Testis (tissue), 3 donors: ENCODE results near the gene KCTD5. TPM values are rescaled to one million over a fixed set of nuclear protein-coding genes. Genes with fewer than 3 reads are reported as not detected.

ENCODE experiments used
- DNase-seq: peaks from one replicate; pipeline ENCODE4 v3.0.0-alpha.2; 2019
- H3K27ac ChIP-seq, 2 donors: fragments of 200-600 bp; sonication (generic); one replicate each; pipeline ENCODE4 v1.5.1; 2019
- H3K27me3 ChIP-seq: fragments of 200-600 bp; sonication (generic); one replicate; pipeline ENCODE4 v1.5.1; 2019
- H3K36me3 ChIP-seq: fragments of 200-600 bp; sonication (generic); one replicate; pipeline ENCODE4 v1.5.1; 2017; ENCODE audit warnings: low read depth; ENCODE audit errors: missing control alignments
- H3K4me1 ChIP-seq: fragments of 200-600 bp; sonication (generic); one replicate; pipeline ENCODE4 v1.5.1; 2019
- H3K4me3 ChIP-seq, 2 donors: fragments of 200-600 bp; sonication (generic); one replicate each; pipeline ENCODE4 v1.5.1; 2017 to 2019
- H3K9me3 ChIP-seq: fragments of 200-600 bp; sonication (generic); one replicate; pipeline ENCODE4 v1.5.1; 2017
- POLR2A ChIP-seq: fragments of 450-650 bp; IDR thresholded peaks from one replicate; pipeline ENCODE4 v1.6.1; 2017; ENCODE audit warnings: antibody characterized with exemption, mild to moderate bottlenecking, moderate library complexity
- WGBS, 2 donors: methylation state at CpG; one replicate each; pipeline ENCODE4 v1.1.5; 2018; 5-methylcytosine and 5-hydroxymethylcytosine counted together
- intact Hi-C: fragments of 100-400 bp; cut with DNase I; formaldehyde crosslinking; loops from one replicate; pipeline ENCODE4 v1.15.1; 2023; ENCODE audit warnings: low total_unique reads
- polyA plus RNA-seq: library from polyadenylated mRNA; stranded (reverse); fragments of 350-450 nt; fragmentation: Illumina TruSeq; extraction: RNeasy Lipid Tissue Mini Kit (QIAGEN cat#74804); gene quantifications from one replicate; pipeline ENCODE4 v1.2.3, GENCODE V29; 2014; ENCODE audit warnings: low read depth, low replicate concordance; ENCODE audit not compliant: insufficient read depth
- total RNA-seq, 2 donors: library from RNA; depleted of rRNA; stranded (reverse); fragments of >200 nt; gene quantifications; one replicate each; pipeline ENCODE4 v1.2.3, GENCODE V29; 2016
- TF ChIP-seq, protein P1 (sequence below), 3 experiments: fragments of 450-650 bp in 2 of 3; fragments of 200-600 bp in 1 of 3; sonication (generic) in 1 of 3; IDR thresholded peaks; one replicate each; pipeline ENCODE4 v1.5.1; 2016 to 2019; ENCODE audit warnings: antibody characterized with exemption in 3 of 3, mild to moderate bottlenecking in 2 of 3, moderate library complexity in 1 of 3

KCTD5 gene
- total and polyA plus RNA-seq, 3 donors from 2014 or later, result 33.3 to 72.2 (median 63.9) TPM

DNA sequence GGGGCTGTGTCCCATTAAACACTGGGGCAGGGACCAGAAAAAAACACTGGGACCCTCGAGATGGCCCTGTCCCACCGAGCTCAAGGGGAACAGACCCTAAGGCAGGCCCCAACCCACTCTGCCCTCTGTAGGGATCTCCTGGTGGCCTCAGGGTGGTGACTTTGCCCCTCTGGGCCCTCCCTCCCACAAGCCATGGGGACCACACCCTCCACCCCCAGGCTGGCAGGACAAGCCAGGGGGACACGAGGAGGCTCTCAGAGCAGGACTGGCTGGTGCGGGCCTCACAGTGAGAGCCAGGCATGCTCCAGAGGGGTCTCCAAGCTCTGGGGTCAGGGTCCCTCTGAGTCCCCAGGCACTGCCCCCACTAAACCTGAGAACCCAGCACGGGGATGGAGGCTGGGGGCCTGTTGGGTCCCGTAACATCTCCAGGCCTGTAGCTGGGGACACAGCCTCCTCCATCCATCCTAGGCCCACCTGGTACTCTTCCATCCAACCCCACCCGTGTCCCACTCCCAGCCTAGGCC is 55.6 kb downstream of the KCTD5 start:
- Histone ChIP-seq H3K27me3 (no peaks in the 10 kb centered on the region), H3K36me3 (no peaks in the 10 kb centered on the region), H3K4me3 (no peak overlapping the region), H3K4me1 (no peaks in the 10 kb centered on the region), H3K9me3 (no peaks in the 10 kb centered on the region), H3K27ac (no peak overlapping the region)
- intact Hi-C loops, result no loop called here
- DNase-seq, result no peak
- WGBS, 2 donors, result 62 to 83% methylated on average over 6 to 7 of the region's 7 CpGs
- TF ChIP-seq, protein P1, sequence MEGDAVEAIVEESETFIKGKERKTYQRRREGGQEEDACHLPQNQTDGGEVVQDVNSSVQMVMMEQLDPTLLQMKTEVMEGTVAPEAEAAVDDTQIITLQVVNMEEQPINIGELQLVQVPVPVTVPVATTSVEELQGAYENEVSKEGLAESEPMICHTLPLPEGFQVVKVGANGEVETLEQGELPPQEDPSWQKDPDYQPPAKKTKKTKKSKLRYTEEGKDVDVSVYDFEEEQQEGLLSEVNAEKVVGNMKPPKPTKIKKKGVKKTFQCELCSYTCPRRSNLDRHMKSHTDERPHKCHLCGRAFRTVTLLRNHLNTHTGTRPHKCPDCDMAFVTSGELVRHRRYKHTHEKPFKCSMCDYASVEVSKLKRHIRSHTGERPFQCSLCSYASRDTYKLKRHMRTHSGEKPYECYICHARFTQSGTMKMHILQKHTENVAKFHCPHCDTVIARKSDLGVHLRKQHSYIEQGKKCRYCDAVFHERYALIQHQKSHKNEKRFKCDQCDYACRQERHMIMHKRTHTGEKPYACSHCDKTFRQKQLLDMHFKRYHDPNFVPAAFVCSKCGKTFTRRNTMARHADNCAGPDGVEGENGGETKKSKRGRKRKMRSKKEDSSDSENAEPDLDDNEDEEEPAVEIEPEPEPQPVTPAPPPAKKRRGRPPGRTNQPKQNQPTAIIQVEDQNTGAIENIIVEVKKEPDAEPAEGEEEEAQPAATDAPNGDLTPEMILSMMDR (IDR thresholded peaks at IDR 0.05), result no peak
- no peak for TF ChIP-seq POLR2A

DNA sequence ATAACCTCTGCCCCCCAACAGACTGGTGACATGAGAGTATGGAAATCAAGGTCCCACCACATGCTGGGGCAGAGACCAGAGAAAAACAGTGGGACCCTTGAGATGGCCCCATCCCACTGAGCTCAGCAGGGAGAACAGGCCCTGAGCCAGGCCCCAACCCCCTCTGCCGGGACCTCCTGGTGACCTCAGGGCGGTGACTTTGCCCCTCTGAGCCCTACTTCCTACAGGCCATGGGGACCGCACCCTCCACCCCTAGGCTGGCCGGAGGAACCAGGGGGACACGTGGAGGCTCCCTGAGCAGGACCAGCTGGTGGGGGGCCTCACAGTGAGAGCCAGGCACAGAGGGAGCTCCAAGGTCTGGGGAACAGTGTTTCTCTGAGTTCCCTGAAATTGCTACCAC is 56.3 kb downstream of the KCTD5 start:
- intact Hi-C loops, result no loop called here
- H3K27me3 ChIP-seq, result no peaks in the 10 kb centered on the region
- no peak overlapping the region for H3K4me3 ChIP-seq
- no peaks in the 10 kb centered on the region for H3K36me3 ChIP-seq
- H3K9me3 ChIP-seq, result no peaks in the 10 kb centered on the region
- H3K4me1 ChIP-seq, result no peaks in the 10 kb centered on the region
- no peak for DNase-seq
- no peak overlapping the region for H3K27ac ChIP-seq
- WGBS, 2 donors, result 87% methylated on average over 5 of the region's 5 CpGs; no CpG with 5 or more reads in 1 of the 2 donors
- TF ChIP-seq POLR2A, result no peak
- TF ChIP-seq, protein P1 (IDR thresholded peaks at IDR 0.05), result no peak

DNA sequence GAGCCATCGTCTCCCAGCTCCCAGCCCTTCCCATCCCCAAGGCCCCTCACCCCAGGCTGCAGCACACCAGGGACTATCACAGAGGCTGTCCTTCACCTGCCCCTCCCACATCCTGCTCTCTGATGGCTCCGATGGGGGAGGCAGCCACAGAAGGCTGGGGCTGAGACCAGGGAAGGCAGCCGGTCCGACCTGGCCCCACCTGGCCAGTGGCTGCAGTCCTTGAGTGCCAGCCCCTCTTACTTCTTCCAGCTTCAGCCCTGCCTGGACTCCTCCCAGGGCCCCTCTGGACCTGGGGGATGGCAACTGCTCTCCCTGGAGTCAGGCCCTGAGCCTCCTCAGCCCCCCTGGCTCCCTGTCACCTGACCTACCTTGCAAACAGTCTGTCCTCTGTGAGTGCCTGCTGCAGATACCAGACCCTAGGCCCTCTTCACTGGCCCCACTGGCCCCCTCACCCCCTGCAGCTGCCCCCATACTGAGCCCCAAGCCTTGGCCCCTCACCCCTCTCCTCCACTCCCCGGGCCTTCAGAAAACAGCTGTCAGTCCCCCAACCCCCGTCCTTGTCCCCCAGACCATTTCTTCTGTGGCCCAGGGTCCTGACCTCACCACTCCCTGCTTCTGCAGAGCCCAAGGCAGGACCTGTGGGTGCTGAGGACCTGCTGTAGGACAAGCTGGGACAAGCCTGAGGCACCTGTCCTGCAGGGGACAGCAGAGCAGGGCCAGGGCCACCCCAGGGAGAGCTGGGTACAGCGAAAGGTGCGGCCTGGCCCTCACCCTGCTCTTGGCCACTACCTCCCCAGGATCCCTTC is 57.5 kb downstream of the KCTD5 start:
- H3K4me1 ChIP-seq, result no peaks in the 10 kb centered on the region
- 57 to 68% methylated on average over 8 of the region's 8 CpGs for WGBS, 2 donors
- no peak overlapping the region for H3K4me3 ChIP-seq
- intact Hi-C loops, result no loop called here
- no peaks in the 10 kb centered on the region for H3K9me3 ChIP-seq
- DNase-seq, result no peak
- no peaks in the 10 kb centered on the region for H3K36me3 ChIP-seq
- no peaks in the 10 kb centered on the region for H3K27me3 ChIP-seq
- TF ChIP-seq, protein P1 (IDR thresholded peaks at IDR 0.05), result no peak
- no peak for TF ChIP-seq POLR2A
- H3K27ac ChIP-seq, result no peak overlapping the region

DNA sequence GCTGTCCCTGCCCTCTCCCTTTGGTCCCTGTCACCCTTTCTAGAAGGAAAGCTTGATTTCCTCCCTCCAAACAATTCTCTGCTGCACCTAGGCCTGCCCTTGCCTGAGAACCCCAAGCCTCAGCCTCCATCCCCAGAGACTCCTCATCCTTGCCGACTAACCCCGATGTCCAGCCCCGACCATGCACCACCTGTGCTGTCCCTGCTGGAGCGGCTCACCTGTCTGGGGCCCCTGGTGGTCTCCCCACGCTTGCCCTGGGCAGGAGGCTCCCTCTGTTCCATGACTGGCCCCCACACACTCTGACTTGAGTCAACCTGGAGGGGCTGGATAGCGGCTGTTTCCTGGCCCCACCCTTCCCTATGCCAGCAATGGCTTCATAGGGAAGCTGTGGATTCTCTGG is 58.2 kb downstream of the KCTD5 start:
- Histone ChIP-seq H3K4me3 (no peak overlapping the region), H3K36me3 (no peaks in the 10 kb centered on the region), H3K9me3 (no peaks in the 10 kb centered on the region), H3K27ac (no peak overlapping the region), H3K27me3 (no peaks in the 10 kb centered on the region), H3K4me1 (no peaks in the 10 kb centered on the region)
- TF ChIP-seq POLR2A, result no peak
- TF ChIP-seq, protein P1 (IDR thresholded peaks at IDR 0.05), result no peak
- intact Hi-C loops, result no loop called here
- DNase-seq, result no peak
- WGBS, 2 donors, result 82 to 95% methylated on average over 6 of the region's 6 CpGs
